PC-3 (cell line): Measurements from ENCODE around the gene NOP53.

Experiments used
- EZH2 ChIP-seq: fragments of 300-600 bp; sonication (generic); IDR thresholded peaks from one replicate; pipeline ENCODE4 v1.6.1; 2017; ENCODE audit warnings: antibody characterized with exemption, mild to moderate bottlenecking, low read length; ENCODE audit not compliant: unreplicated experiment
- EZH2phosphoT487 ChIP-seq: fragments of 300-600 bp; sonication (generic); IDR thresholded peaks from 2 replicates; pipeline ENCODE4 v1.6.1; 2018; ENCODE audit warnings: mild to moderate bottlenecking, antibody characterized with exemption, low read length, borderline replicate concordance
- TF ChIP-seq, protein P1 (sequence below): fragments of 300-600 bp; sonication (generic); conservative IDR thresholded peaks from 2 replicates; pipeline ENCODE4 v1.5.1; 2017; ENCODE audit warnings: antibody characterized with exemption, low read depth, mild to moderate bottlenecking, low read length

GRCh38 chr19:47703301-47703700 is 42.0 kb upstream of the NOP53 start:
- TF ChIP-seq, protein P1, sequence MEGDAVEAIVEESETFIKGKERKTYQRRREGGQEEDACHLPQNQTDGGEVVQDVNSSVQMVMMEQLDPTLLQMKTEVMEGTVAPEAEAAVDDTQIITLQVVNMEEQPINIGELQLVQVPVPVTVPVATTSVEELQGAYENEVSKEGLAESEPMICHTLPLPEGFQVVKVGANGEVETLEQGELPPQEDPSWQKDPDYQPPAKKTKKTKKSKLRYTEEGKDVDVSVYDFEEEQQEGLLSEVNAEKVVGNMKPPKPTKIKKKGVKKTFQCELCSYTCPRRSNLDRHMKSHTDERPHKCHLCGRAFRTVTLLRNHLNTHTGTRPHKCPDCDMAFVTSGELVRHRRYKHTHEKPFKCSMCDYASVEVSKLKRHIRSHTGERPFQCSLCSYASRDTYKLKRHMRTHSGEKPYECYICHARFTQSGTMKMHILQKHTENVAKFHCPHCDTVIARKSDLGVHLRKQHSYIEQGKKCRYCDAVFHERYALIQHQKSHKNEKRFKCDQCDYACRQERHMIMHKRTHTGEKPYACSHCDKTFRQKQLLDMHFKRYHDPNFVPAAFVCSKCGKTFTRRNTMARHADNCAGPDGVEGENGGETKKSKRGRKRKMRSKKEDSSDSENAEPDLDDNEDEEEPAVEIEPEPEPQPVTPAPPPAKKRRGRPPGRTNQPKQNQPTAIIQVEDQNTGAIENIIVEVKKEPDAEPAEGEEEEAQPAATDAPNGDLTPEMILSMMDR = no peak
- TF ChIP-seq EZH2 = no peak
- TF ChIP-seq EZH2phosphoT487 = no peak
